Measurements from ENCODE around the gene TBC1D22A.

The TBC1D22A gene

DNA sequence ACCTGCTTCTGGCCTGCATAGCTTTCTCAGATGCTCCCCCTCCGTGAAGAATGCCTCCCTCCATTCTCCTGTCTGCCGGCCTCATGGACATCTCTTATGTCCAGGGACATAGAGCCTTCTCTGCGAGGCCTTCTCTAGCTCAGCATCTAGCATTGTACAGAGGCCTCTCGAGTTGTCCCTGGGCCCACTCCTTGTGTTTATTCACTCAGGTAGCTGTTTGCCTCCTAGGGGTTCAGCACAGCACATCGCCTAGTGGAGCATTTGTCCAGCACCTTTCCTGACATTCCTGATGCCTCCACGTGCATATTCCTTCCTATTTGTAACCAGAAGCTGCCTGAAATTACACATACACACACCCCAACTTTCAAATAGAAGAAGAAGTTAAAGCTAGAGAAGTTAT, 101.3 kb downstream of the TBC1D22A start:
- DNase-seq, result no peak

GRCh38 chr22:46864314-46865051, 102.0 kb downstream of the TBC1D22A start:
- DNase-seq, result no peak

GRCh38 chr22:46865052-46865434, 102.6 kb downstream of the TBC1D22A start:
- DNase-seq, result no peak

- no peak for DNase-seq
Measured at GRCh38 chr22:46865642-46866041, 103.2 kb downstream of the TBC1D22A start.

DNA sequence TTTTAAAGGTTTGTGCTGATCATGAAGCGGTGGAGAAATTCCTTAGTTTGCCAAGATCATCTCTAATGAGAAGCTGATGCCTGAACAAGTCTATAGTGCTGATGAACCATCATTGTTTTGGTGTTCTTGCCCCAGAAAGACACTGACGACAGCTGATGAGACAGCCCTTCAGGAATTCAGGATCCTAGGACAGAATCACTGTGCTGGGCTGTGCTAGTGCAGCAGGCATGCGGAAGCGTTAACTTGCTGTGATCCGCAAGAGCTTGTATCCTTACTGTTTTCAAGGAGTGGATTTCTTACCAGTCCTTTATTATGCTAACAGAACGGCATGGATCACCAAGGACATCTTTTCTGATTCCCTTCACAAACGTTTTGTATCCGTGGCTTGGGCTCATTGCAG, 104.1 kb downstream of the TBC1D22A start:
- no peak for DNase-seq

DNA sequence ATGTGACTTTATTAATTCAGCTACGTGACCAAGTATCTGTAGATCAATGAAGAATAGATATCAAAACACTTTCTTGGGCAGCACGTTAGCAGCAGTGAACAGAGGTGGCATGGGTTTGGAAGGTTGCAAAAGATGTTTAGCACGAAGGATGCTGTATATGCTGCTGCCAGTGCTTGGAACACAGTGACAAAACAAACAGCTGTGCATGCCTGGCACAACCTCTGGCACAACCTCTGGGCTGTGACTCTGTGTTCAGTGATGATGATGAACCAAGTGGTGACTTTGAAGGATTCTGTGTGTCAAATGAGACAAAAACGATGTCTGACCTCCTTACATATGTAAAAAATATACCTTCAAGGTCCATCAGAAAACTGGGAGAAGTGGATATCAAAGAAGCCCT, 104.7 kb downstream of the TBC1D22A start:
- DNase-seq, result no peak

DNA sequence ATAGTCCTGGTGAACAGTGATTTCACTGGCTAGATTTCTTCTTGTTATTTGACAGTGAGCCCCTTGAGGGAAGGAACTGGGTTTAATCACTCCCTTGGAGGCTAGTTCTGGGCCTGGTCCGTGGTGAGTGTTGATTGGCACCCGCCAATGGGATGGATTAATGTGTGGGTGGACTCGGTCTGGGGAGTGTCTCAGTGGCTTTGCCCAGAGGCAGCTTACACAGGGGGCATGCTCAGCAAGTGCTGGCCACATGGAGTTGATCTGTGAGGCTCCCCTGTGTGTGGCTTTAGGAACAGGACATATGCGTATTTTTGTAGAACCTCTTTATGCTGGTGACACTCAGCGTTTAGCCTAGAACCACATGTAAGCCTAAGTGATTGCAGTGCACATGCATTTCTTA, 106.9 kb downstream of the TBC1D22A start:
- DNase-seq, result no peak

GRCh38 chr22:46869831-46870441, 107.5 kb downstream of the TBC1D22A start:
- DNase-seq, result no peak

DNA sequence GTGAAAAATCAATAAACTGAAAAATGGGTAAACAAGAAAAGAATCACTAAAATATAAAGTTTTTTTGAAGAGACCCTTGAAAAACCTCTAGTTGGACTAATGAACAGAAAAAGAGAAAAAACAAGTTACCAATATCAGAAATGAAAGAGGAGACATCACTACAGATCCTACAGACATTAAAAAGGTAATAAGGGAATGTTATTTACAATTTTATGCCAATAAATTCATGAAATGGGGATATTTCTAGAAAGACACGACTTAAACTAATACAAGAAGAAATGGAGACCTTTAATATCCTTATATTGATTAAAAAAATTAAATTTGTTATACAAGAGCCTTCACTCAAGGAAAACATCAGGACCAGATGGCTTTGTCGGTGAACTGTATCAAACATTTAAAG, 109.4 kb downstream of the TBC1D22A start:
- no peak for DNase-seq

- no peak for DNase-seq
Measured at GRCh38 chr22:46875089-46875488, 112.6 kb downstream of the TBC1D22A start.

GRCh38 chr22:46876357-46876934, 114.0 kb downstream of the TBC1D22A start:
- DNase-seq, result no peak

- no peak for DNase-seq
Measured at GRCh38 chr22:46878191-46878948, 115.9 kb downstream of the TBC1D22A start.

GRCh38 chr22:46879083-46879482, 116.6 kb downstream of the TBC1D22A start:
- DNase-seq, result no peak

- DNase-seq, result no peak
Measured at GRCh38 chr22:46881373-46882118, 119.1 kb downstream of the TBC1D22A start.

DNA sequence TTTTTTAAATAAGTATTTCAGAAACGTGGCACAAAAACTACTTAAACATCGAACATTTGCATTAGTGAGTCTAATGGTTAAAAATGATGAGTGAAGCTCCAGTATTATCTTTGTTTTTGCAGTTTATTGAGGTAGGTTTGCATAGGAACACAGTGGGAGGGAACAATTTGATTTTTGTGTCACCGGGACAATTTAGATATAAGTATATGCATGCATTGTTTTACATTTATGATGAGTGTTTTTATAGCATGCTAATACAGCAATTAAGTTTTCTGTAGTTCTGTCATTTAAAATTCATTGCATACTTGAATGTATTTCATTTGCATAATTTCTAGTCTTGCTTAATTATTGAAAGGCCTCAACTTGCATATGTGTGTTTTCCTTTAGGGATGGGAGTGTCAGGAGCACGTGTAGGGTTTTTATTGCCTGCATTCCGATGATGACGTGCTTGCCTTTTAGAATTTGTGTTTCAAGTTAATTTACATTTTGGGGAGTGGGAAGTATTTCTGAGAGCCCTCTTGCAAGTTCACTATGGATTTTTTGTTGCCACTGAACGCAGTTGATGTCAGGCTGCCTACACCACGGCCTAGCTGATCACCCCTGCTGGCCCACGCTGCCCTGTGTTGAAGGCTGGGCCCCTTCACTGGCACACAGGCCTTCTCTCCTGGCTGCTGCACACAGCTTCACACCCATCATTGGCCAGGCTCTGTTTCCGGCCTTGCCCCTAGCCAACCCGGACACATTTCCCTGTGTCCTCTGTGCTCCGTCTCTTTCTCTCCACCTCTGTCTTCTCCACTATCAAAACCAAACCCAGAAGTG, 120.9 kb downstream of the TBC1D22A start:
- no peak for DNase-seq

DNA sequence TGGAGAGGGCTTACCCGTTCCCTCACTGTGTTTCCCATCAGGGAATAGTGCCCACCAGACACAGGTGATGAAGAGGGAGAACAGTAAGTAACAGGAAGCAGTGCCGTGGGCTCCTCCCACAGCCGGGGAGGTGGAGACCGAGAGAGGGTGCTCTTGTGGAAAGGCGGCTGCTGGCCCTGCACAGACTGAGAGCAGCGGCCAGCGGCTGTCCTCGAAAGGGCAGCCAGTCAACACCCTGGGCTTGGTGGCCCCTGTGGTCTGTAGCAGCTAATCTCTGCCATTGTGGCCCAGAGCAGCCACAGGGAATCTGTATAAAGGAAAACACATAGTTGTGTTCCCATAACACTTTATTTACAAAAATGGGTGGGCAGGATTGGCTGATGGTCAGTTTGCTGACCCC, 121.9 kb downstream of the TBC1D22A start:
- DNase-seq, result no peak

DNA sequence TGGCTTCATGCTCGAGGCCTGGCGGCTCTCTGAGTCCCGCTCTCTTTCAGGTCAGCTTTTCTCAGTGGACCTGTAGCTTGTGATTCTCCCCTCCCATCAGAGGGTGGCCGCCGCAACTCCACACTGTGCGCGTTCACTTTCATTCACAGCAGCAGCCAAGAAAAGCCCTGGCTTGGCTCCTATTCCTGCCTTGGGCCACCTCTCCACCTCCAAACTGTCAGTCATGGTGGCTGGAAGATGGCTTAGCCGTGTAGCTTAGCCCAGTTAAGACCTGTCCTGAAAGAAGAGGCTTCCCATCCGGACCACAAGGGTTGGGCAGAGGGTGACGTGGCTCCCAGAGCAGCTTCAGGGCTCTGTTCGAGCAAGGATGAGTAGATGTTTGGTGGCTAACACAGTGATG, 125.5 kb downstream of the TBC1D22A start:
- DNase-seq, result no peak

DNA sequence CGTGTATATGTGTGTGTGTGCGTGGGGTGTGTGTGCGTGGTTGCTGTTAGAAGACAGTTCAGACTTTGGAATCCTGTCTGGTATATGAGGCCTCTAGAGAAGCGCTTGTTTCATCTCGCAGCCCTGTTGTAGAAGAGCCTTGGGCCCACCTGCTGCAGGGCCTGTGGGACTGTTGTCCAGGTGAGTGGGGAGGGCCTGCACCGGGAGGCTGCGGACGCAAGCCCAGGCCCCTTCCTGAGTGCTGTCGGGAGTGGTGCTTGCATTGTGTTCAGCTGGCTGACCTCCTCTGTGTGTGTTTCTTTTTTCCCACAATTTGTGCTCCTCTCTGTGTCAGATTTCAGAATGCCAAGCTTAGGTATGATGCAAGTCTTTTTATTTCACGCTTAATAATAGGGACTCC, 128.4 kb downstream of the TBC1D22A start:
- no peak for DNase-seq

DNA sequence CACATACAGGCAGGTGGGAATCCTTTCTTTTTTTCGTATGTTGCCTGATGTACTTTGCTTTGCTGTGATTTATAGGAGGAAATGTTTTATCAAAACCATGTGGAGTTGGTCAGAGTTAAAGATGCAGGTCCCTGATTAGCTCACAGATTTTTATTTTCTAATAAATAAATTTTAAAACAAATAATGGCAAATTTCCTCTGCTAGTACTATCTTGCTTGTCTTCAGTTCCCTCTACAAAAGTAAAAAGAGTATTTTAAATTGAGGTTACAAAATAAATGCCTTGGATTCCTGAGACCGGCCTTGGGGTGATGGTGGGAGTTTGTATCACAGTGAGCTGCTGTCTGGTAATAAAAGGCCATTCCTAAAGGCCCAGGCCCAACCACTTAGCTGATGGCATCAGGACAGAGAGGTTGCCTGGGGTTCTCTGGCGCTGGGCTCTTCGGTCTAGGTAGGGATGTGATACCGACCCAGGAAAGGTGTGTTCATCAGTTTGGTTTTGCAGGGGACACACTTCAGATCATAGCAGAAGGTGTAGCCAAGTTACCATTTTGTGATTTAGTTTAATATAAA, 129.0 kb downstream of the TBC1D22A start:
- no peak for DNase-seq

- no peak for DNase-seq
Measured at GRCh38 chr22:46892866-46893265, 130.4 kb downstream of the TBC1D22A start.

DNA sequence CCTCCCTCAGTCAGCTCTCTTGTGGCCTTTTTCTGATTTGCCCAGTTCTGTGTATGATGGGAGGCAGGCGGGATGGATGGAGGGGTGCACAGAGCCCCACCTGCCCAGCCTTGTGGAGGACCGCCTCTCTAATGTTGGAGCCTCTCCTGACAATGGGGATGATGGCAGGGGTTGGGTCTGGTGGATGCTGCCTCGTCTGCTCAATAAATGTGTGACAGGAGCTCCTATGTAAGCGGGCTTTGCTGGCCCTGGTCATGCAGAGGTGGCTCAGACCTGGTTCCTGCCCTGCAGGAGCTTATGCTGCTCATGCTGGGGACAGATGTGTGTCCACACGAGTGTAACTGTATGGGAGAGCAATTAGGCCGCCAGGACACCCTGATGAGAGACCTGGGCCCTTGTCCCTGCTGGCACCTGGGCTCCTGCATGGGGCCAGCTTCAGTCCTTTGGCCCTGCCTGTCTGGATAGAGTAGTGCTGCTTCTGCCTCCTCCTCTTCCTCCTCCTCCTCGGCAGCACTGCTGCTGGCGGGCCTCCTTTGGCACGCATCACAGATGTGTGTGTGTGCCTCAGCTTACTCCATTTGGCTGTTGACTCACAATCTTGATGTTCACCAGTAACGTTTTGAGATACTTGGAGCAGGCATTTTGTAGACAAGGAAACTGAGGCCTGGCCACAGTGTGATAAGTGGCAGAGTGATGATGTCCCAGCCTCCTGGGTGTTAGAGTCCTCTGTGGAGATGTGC, 131.0 kb downstream of the TBC1D22A start:
- DNase-seq, result no peak

Data from CD4-positive, alpha-beta T cell treated with Interleukin-21 for 1 hour (primary cell).